Lung (tissue), 12 donors: ENCODE measurements around the gene ZNF330. TPM values are rescaled to one million over a fixed set of nuclear protein-coding genes. Genes with fewer than 3 reads are reported as not detected.

Experiments used
- ATAC-seq: fragments of 200-7000 bp; cut with Tn5 transposase; one replicate; pipeline ENCODE4 v1.9.1; 2020; ENCODE audit warnings: moderate number of reproducible peaks; ENCODE audit not compliant: insufficient read depth, low FRiP score
- DNase-seq, 3 donors: peaks; one replicate each; pipeline ENCODE4 v3.0.0-alpha.2; 2013 to 2017
- H3K27ac ChIP-seq, 2 donors: one replicate each; pipeline ENCODE4 v1.5.1; 2013; ENCODE audit warnings: mild to moderate bottlenecking in 2 of 2, moderate library complexity in 2 of 2, control low read depth in 1 of 2, inconsistent platforms in 1 of 2, low read depth in 1 of 2, low read length in 1 of 2
- H3K27me3 ChIP-seq, 3 donors: one replicate each; pipeline ENCODE4 v1.5.1; 2013; ENCODE audit warnings: low read length in 2 of 3; ENCODE audit not compliant: control insufficient read depth in 3 of 3, insufficient read depth in 3 of 3
- H3K36me3 ChIP-seq, 4 donors: one replicate each; pipeline ENCODE4 v1.5.1; 2013; ENCODE audit warnings: low read length in 4 of 4, mild to moderate bottlenecking in 1 of 4, moderate library complexity in 1 of 4; ENCODE audit not compliant: control insufficient read depth in 4 of 4, insufficient read depth in 4 of 4
- H3K4me1 ChIP-seq, 5 donors: one replicate each; pipeline ENCODE4 v1.5.1; 2013; ENCODE audit warnings: low read length in 5 of 5, mild to moderate bottlenecking in 2 of 5, moderate library complexity in 1 of 5; ENCODE audit not compliant: control insufficient read depth in 5 of 5, insufficient read depth in 5 of 5
- H3K4me3 ChIP-seq: one replicate; pipeline ENCODE4 v1.5.1; 2013; ENCODE audit warnings: mild to moderate bottlenecking, control low read depth, moderate library complexity
- H3K9ac ChIP-seq, 2 donors: one replicate each; pipeline ENCODE4 v1.5.1; 2013; ENCODE audit warnings: low read length in 2 of 2, control low read depth in 1 of 2; ENCODE audit not compliant: insufficient read depth in 1 of 2
- H3K9me3 ChIP-seq, 4 donors: one replicate each; pipeline ENCODE4 v1.5.1; 2013; ENCODE audit warnings: low read length in 3 of 4, mild to moderate bottlenecking in 1 of 4, moderate library complexity in 1 of 4; ENCODE audit not compliant: control insufficient read depth in 4 of 4, insufficient read depth in 3 of 4
- WGBS, 2 donors: extraction: QIAGEN DNeasy Blood & Tissue Kit; methylation state at CpG; one replicate each; pipeline ENCODE4 v1.1.7; 2013; 5-methylcytosine and 5-hydroxymethylcytosine counted together
- polyA plus RNA-seq, 2 donors: library from polyadenylated mRNA; stranded (reverse); fragments of 200-250 nt; gene quantifications; one replicate each; pipeline ENCODE4 v1.2.1, GENCODE V29; 2013
- total RNA-seq, 2 donors: library from RNA; depleted of rRNA in 1 of 2; stranded (reverse); fragments of >200 nt in 1 of 2; gene quantifications; one replicate each; pipeline ENCODE4 v1.2.1, GENCODE V29; 2014 to 2021
- TF ChIP-seq, protein P1 (sequence below): IDR thresholded peaks from 2 replicates; pipeline ENCODE4 v1.5.1; 2012; ENCODE audit warnings: mild to moderate bottlenecking; ENCODE audit errors: control extremely low read depth, extremely low read depth
- donor health status: control.
- donor health status: control.
- donor health status: Bipolar disorder and iron deficiency.
- donor health status: healthy.
- donor health status: DM: yes; HTN: yes; CAD: no.

The ZNF330 gene
- total and polyA plus RNA-seq, 4 donors = 23.7 to 55.8 (median 37.3) TPM

DNA sequence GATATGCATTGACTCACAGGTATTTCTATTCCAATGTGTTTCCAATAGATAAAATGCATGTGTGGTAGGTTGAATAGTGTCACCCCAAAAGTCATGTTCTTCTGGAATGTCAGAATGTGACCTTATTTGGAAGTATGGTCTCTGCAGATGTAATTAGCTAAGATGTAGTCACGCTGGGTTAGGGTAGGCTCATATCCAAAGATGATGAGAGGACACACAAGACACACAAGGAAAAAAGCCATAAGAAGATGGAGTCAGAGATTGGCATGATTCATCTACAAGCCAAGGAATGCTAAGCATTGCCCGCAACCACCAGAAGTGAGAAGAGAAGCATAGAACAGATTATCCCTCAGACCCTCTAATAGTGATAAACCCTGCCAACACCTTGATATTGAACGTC lies 17.5 kb downstream of the ZNF330 start:
- WGBS, 2 donors = 69 to 70% methylated on average over 3 of the region's 3 CpGs
- ATAC-seq (no peak), DNase-seq (no peak)
- peaks cover 10 to 13% (median 11%) of the 10 kb centered on the region in 4 donors for H3K36me3 ChIP-seq
- no peaks in the 10 kb centered on the region for H3K9me3 ChIP-seq
- H3K9ac ChIP-seq = no peak overlapping the region
- no peak overlapping the region for H3K4me3 ChIP-seq
- H3K27ac ChIP-seq = no peak overlapping the region
- H3K27me3 ChIP-seq = no peaks in the 10 kb centered on the region
- H3K4me1 ChIP-seq = no peaks in the 10 kb centered on the region
- TF ChIP-seq, protein P1, sequence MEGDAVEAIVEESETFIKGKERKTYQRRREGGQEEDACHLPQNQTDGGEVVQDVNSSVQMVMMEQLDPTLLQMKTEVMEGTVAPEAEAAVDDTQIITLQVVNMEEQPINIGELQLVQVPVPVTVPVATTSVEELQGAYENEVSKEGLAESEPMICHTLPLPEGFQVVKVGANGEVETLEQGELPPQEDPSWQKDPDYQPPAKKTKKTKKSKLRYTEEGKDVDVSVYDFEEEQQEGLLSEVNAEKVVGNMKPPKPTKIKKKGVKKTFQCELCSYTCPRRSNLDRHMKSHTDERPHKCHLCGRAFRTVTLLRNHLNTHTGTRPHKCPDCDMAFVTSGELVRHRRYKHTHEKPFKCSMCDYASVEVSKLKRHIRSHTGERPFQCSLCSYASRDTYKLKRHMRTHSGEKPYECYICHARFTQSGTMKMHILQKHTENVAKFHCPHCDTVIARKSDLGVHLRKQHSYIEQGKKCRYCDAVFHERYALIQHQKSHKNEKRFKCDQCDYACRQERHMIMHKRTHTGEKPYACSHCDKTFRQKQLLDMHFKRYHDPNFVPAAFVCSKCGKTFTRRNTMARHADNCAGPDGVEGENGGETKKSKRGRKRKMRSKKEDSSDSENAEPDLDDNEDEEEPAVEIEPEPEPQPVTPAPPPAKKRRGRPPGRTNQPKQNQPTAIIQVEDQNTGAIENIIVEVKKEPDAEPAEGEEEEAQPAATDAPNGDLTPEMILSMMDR = no peak

DNA sequence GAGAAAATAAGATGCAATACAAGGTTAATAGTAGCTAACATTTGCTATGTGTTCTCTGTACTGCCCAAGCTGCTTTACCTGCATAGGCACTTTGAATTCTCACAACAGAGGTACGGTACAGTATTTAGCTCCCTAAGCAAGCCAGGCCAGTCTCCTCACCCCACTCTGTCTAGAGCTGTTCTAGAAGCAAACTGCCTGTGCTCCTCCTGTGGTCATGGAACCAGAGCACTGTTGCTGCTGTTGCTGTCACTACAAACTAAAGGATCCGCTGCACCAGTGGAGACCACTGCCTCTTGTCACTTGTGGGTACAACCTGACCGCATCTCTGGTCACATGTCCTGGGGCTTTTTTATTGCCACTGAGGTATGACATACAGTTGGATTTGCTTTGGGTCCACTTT lies 19.6 kb downstream of the ZNF330 start:
- no peaks in the 10 kb centered on the region for H3K27me3 ChIP-seq
- WGBS, 2 donors = 64 to 76% methylated on average over 3 of the region's 3 CpGs
- H3K4me1 ChIP-seq = no peaks in the 10 kb centered on the region
- peaks cover 0 to under 1% (median 0%) of the 10 kb centered on the region in 4 donors for H3K36me3 ChIP-seq
- H3K4me3 ChIP-seq = no peak overlapping the region
- H3K9me3 ChIP-seq = no peaks in the 10 kb centered on the region
- H3K27ac ChIP-seq = no peak overlapping the region
- ATAC-seq = no peak
- TF ChIP-seq, protein P1 = no peak
- H3K9ac ChIP-seq = no peak overlapping the region
- DNase-seq = no peak

DNA sequence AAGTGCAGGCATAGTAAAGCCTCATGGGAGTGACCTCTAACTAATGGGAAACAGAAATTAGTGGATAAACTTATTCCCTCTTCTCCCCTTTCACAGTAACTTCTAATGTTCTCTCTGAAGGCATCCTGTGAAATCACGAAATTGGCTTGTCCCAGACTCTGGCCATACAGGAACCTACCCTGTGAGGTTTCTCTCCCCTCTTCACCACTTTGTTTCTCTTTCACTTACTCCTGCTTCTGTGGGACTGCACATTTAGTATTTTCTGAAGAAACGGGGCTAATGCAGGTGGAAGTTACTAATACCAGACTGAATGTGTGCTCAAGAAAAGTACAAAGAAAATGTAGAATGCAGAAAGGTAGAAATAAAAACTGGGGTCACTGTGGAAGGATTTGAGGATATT lies 20.0 kb downstream of the ZNF330 start:
- ATAC-seq (no peak), DNase-seq (no peak)
- H3K27ac ChIP-seq = no peak overlapping the region
- no peaks in the 10 kb centered on the region for H3K9me3 ChIP-seq
- no peaks in the 10 kb centered on the region for H3K4me1 ChIP-seq
- TF ChIP-seq, protein P1 = no peak
- H3K4me3 ChIP-seq = no peak overlapping the region
- 71 to 77% methylated on average over 2 of the region's 2 CpGs for WGBS, 2 donors
- no peak overlapping the region for H3K9ac ChIP-seq
- H3K36me3 ChIP-seq = no peaks in the 10 kb centered on the region
- no peaks in the 10 kb centered on the region for H3K27me3 ChIP-seq

DNA sequence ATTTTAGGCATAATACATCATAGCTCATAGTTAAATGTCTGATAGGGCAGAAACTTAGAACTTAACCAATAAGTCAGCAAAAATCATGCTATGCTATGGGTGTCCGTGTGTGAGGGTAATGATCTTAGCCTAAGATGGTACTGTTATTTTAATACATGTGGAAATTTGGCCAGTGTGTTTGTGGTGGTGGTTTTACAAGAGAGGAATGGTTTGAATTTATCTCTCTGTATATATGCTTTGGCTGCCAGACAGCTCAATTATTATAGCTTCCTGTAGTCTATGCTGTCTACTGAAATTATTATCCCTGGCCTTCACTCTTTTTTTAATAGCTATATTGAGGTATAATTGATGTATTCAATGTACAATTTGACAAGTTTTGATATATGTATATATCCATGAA lies 21.3 kb downstream of the ZNF330 start:
- 46 to 85% methylated on average over 1 of the region's 1 CpG for WGBS, 2 donors

More for the DNA sequence above, 21.3 kb downstream of the ZNF330 start:
- Histone ChIP-seq H3K36me3 (no peaks in the 10 kb centered on the region), H3K27ac (no peak overlapping the region), H3K9me3 (no peaks in the 10 kb centered on the region), H3K27me3 (no peaks in the 10 kb centered on the region), H3K4me1 (peaks cover 0 to 5% (median 0%) of the 10 kb centered on the region in 5 donors), H3K4me3 (no peak overlapping the region), H3K9ac (no peak overlapping the region)
- ATAC-seq (no peak), DNase-seq (no peak)
- TF ChIP-seq, protein P1 = no peak
